Gastrocnemius medialis (tissue), 4 donors: Measurements from ENCODE around the gene BNC2.

Experiments
- CTCF ChIP-seq, 5 experiments: fragments of 450-650 bp in 3 of 5; fragments of 200-600 bp in 2 of 5; sonication (generic) in 2 of 5; IDR thresholded peaks in 4 of 5; conservative IDR thresholded peaks in 1 of 5; 1 replicate in 4 of 5; 2 replicates in 1 of 5; pipeline ENCODE4 v1.5.1; 2016 to 2019; ENCODE audit warnings: antibody characterized with exemption in 5 of 5, mild to moderate bottlenecking in 3 of 5, moderate library complexity in 3 of 5
- POLR2A ChIP-seq, 2 donors: fragments of 450-650 bp; IDR thresholded peaks; one replicate each; pipeline ENCODE4 v1.6.1; 2017; ENCODE audit warnings: antibody characterized with exemption in 2 of 2, mild to moderate bottlenecking in 2 of 2, moderate library complexity in 2 of 2

GRCh38 chr9:16396389-16396788 is 474.1 kb downstream of the BNC2 start:
- TF ChIP-seq CTCF (IDR thresholded peaks at IDR 0.05 in 4 of 5, conservative IDR thresholded peaks at IDR 0.05 in 1 of 5) (no peak), POLR2A (IDR thresholded peaks at IDR 0.05) (no peak)
